PC-3 (cell line): ENCODE data around the gene BATF. TPM values are rescaled to one million over a fixed set of nuclear protein-coding genes. Genes with fewer than 3 reads are reported as not detected.

Source experiments
- ATAC-seq: fragments of 200-7000 bp; cut with Tn5 transposase; 2 replicates; pipeline ENCODE4 v1.9.1; 2020; ENCODE audit warnings: mild to moderate bottlenecking, moderate library complexity
- BruUV-seq: library from RNA; stranded (reverse); fragments of 400-500 nt; replicated peaks from 2 replicates; lab custom pipeline; 2021; lab: Mats Ljungman, UMichigan
- CTCF ChIA-PET: fragments of 300-600 bp; sonication (Branson Sonifier 250); formaldehyde crosslinking; loops from one replicate; lab custom pipeline; 2022; ENCODE audit warnings: antibody characterized with exemption; lab: Charles Lee
- POLR2A ChIA-PET: fragments of 300-600 bp; sonication (Branson Sonifier 250); formaldehyde crosslinking; loops from one replicate; lab custom pipeline; 2022; ENCODE audit warnings: antibody characterized with exemption; ENCODE audit not compliant: unreplicated experiment; lab: Charles Lee
- DNase-seq: peaks from one replicate; pipeline ENCODE4 v3.0.0-alpha.2; 2015
- H2AFZ ChIP-seq: fragments of 300-600 bp; sonication (generic); 2 replicates; pipeline ENCODE4 v1.6.0; 2016; ENCODE audit warnings: antibody characterized with exemption, low read length
- H3F3A ChIP-seq: fragments of 300-600 bp; sonication (generic); one replicate; pipeline ENCODE4 v1.6.0; 2017; ENCODE audit warnings: antibody characterized with exemption, low read length, control low read depth, mild to moderate bottlenecking; ENCODE audit not compliant: unreplicated experiment
- H3K27ac ChIP-seq: fragments of 300-600 bp; sonication (generic); 2 replicates; pipeline ENCODE4 v1.5.1; 2016; ENCODE audit warnings: mild to moderate bottlenecking, low read length
- H3K27me3 ChIP-seq: fragments of 300-600 bp; sonication (generic); 2 replicates; pipeline ENCODE4 v1.6.1; 2016; ENCODE audit warnings: low read length, mixed read lengths
- H3K36me3 ChIP-seq: fragments of 300-600 bp; sonication (generic); 2 replicates; pipeline ENCODE4 v1.6.1; 2016; ENCODE audit warnings: low read depth, mixed run types, low read length, mixed read lengths
- H3K4me1 ChIP-seq: fragments of 300-600 bp; sonication (generic); 2 replicates; pipeline ENCODE4 v1.5.1; 2016; ENCODE audit warnings: low read length; ENCODE audit not compliant: insufficient read depth
- H3K4me2 ChIP-seq: fragments of 300-600 bp; sonication (generic); 2 replicates; pipeline ENCODE4 v1.6.0; 2016; ENCODE audit warnings: low read length
- H3K4me3 ChIP-seq: fragments of 300-600 bp; sonication (generic); 2 replicates; pipeline ENCODE4 v1.5.1; 2016; ENCODE audit warnings: mild to moderate bottlenecking, low read length, mixed read lengths
- H3K79me2 ChIP-seq: fragments of 300-600 bp; sonication (generic); 2 replicates; pipeline ENCODE4 v1.6.1; 2017; ENCODE audit warnings: low read length, mixed read lengths
- H3K9ac ChIP-seq: fragments of 300-600 bp; sonication (generic); 2 replicates; pipeline ENCODE4 v1.6.0; 2016; ENCODE audit warnings: mild to moderate bottlenecking, low read length
- H3K9me2 ChIP-seq: fragments of 300-600 bp; sonication (generic); replicated peaks from 2 replicates; pipeline ENCODE4 v1.6.1; 2016; ENCODE audit warnings: mixed run types, low read length, mixed read lengths
- H3K9me3 ChIP-seq: fragments of 300-600 bp; sonication (generic); 2 replicates; pipeline ENCODE4 v1.6.1; 2016; ENCODE audit warnings: low read length, mixed read lengths
- H4K20me1 ChIP-seq: fragments of 300-600 bp; sonication (generic); 2 replicates; pipeline ENCODE4 v1.6.1; 2016; ENCODE audit warnings: low read length, mixed read lengths
- EZH2 ChIP-seq: fragments of 300-600 bp; sonication (generic); IDR thresholded peaks from one replicate; pipeline ENCODE4 v1.6.1; 2017; ENCODE audit warnings: antibody characterized with exemption, mild to moderate bottlenecking, low read length; ENCODE audit not compliant: unreplicated experiment
- EZH2phosphoT487 ChIP-seq: fragments of 300-600 bp; sonication (generic); IDR thresholded peaks from 2 replicates; pipeline ENCODE4 v1.6.1; 2018; ENCODE audit warnings: mild to moderate bottlenecking, antibody characterized with exemption, low read length, borderline replicate concordance
- intact Hi-C: fragments of 100-400 bp; cut with micrococcal nuclease; formaldehyde crosslinking; loops from 2 replicates; pipeline ENCODE4 v1.9.0; 2023
- total RNA-seq: library from RNA; depleted of rRNA; stranded (reverse); fragments of >200 nt; gene quantifications from 2 replicates; pipeline ENCODE4 v1.2.3, GENCODE V29; 2014
- TF ChIP-seq, protein P1 (sequence below): fragments of 300-600 bp; sonication (generic); conservative IDR thresholded peaks from 2 replicates; pipeline ENCODE4 v1.5.1; 2017; ENCODE audit warnings: antibody characterized with exemption, low read depth, mild to moderate bottlenecking, low read length

Gene BATF
- total RNA-seq, 1 experiment from 2014 or later, result not detected

DNA sequence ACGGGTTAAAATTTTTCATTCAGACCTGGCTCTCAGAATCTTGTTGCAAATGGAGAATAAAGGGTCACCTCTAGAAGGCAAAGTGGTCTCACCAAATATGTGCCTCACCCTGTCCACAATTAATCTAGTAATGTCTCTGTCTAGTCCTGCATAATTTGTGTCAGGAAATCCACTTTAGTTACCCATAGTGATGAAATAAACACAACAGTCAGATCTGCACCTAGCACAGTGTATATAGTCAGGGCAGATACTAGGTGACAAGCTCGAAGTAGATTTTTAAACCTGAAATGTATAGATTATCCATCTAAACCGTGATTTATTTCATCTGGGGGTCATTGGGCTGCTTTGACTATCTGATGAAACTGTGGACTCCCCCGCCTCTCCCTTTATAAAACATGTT lies 40.2 kb downstream of the BATF start:
- Histone ChIP-seq H3K9me3 (no peaks in the 10 kb centered on the region), H3K79me2 (no peaks in the 10 kb centered on the region), H3K36me3 (no peaks in the 10 kb centered on the region), H3K4me3 (no peak overlapping the region), H2AFZ (no peak overlapping the region), H3K9me2 (no peaks in the 10 kb centered on the region), H3F3A (no peaks in the 10 kb centered on the region), H3K27me3 (no peaks in the 10 kb centered on the region), H3K4me2 (no peak overlapping the region), H3K27ac (no peak overlapping the region), H3K4me1 (peaks cover 28% of the 10 kb centered on the region), H3K9ac (no peak overlapping the region), H4K20me1 (no peaks in the 10 kb centered on the region)
- ChIA-PET POLR2A (no interaction called here), CTCF (interaction anchor here (0.6 kb wide), 1 partner anchor 74 kb away, joined by 3 read pairs; no protein-coding TSS in a partner anchor)
- intact Hi-C loops, result loop anchor here (5.0 kb wide), 1 partner anchor 430 kb away; no protein-coding TSS in a partner anchor
- TF ChIP-seq, protein P1, sequence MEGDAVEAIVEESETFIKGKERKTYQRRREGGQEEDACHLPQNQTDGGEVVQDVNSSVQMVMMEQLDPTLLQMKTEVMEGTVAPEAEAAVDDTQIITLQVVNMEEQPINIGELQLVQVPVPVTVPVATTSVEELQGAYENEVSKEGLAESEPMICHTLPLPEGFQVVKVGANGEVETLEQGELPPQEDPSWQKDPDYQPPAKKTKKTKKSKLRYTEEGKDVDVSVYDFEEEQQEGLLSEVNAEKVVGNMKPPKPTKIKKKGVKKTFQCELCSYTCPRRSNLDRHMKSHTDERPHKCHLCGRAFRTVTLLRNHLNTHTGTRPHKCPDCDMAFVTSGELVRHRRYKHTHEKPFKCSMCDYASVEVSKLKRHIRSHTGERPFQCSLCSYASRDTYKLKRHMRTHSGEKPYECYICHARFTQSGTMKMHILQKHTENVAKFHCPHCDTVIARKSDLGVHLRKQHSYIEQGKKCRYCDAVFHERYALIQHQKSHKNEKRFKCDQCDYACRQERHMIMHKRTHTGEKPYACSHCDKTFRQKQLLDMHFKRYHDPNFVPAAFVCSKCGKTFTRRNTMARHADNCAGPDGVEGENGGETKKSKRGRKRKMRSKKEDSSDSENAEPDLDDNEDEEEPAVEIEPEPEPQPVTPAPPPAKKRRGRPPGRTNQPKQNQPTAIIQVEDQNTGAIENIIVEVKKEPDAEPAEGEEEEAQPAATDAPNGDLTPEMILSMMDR, result no peak
- no peak for TF ChIP-seq EZH2phosphoT487
- TF ChIP-seq EZH2, result no peak
- ATAC-seq (no peak), DNase-seq (no peak)
- BruUV-seq, result no TSS peak

DNA sequence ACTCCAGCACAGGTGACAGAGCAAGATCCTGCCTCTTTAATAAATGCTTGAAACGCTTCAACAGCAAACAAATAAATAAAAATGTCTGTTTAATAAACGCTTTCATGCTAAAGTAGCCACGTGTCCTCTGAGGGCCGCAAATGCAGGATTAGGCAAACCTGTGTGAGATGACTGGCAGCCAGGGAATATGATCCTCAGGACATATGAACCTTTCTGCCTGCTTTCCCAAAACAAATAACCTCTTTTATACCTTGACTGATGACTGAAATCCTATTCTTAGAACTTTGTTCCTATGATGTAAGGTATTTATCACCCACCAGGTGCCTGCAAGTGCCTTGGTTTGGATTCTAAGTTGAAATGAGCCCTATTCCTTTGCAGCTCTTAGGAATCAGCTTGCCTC lies 41.7 kb downstream of the BATF start:
- H3K4me3 ChIP-seq, result no peak overlapping the region
- H2AFZ ChIP-seq, result no peak overlapping the region
- no peaks in the 10 kb centered on the region for H3F3A ChIP-seq
- H3K79me2 ChIP-seq, result no peaks in the 10 kb centered on the region
- BruUV-seq, result no TSS peak
- peak; percentile 34 for DNase-seq
- peaks cover 28% of the 10 kb centered on the region for H3K4me1 ChIP-seq
- H3K27me3 ChIP-seq, result no peaks in the 10 kb centered on the region
- no peaks in the 10 kb centered on the region for H3K9me3 ChIP-seq
- POLR2A ChIA-PET, result no interaction called here
- no peak overlapping the region for H3K27ac ChIP-seq
- no peaks in the 10 kb centered on the region for H4K20me1 ChIP-seq
- H3K9ac ChIP-seq, result no peak overlapping the region
- ATAC-seq, result no peak; the same call in 1 of the 2 replicates
- intact Hi-C loops, result loop anchor here (5.0 kb wide), 1 partner anchor 432 kb away; no protein-coding TSS in a partner anchor
- H3K4me2 ChIP-seq, result no peak overlapping the region
- H3K9me2 ChIP-seq, result no peaks in the 10 kb centered on the region
- H3K36me3 ChIP-seq, result no peaks in the 10 kb centered on the region
- CTCF ChIA-PET, result no interaction called here
- TF ChIP-seq EZH2 (no peak), EZH2phosphoT487 (no peak)
- TF ChIP-seq, protein P1, result no peak

DNA sequence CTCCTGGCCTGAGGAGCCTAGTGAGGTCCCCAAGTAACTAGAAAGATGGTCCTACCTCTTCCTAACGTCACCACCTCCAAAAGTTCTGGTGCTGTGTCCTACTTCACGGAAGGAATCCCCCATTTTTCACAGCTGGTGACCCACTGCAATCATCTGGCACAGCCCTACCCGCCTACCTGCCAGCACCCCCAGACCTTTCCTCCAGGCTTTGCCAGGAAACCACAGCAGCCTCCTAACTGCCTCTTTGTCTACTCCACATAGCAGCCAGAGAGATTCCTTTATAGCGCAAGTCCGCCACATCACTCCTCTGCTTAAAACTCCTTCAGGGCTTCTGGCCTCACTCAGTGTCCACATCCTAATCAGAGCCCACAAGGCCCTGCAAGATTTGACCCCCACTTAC lies 42.8 kb downstream of the BATF start:
- TF ChIP-seq, protein P1, result no peak
- TF ChIP-seq EZH2phosphoT487 (no peak), EZH2 (no peak)
- no peak overlapping the region for H3K4me2 ChIP-seq
- no peaks in the 10 kb centered on the region for H4K20me1 ChIP-seq
- no TSS peak for BruUV-seq
- H3F3A ChIP-seq, result no peaks in the 10 kb centered on the region
- H3K4me3 ChIP-seq, result no peak overlapping the region
- H3K9me2 ChIP-seq, result no peaks in the 10 kb centered on the region
- H3K9ac ChIP-seq, result no peak overlapping the region
- ATAC-seq, result no peak
- H3K79me2 ChIP-seq, result no peaks in the 10 kb centered on the region
- no peaks in the 10 kb centered on the region for H3K36me3 ChIP-seq
- ChIA-PET POLR2A (no interaction called here), CTCF (no interaction called here)
- H3K9me3 ChIP-seq, result no peaks in the 10 kb centered on the region
- no peaks in the 10 kb centered on the region for H3K27me3 ChIP-seq
- intact Hi-C loops, result no loop called here
- DNase-seq, result no peak
- H2AFZ ChIP-seq, result no peak overlapping the region
- H3K27ac ChIP-seq, result no peak overlapping the region
- H3K4me1 ChIP-seq, result peaks cover 19% of the 10 kb centered on the region
